PC-9 (cell line): Measurements from ENCODE around the gene PRRC2B. TPM values are rescaled to one million over a fixed set of nuclear protein-coding genes. Genes with fewer than 3 reads are reported as not detected.

Source experiments
- BruUV-seq: library from RNA; stranded (reverse); fragments of 400-500 nt; replicated peaks from 2 replicates; lab custom pipeline; 2021; lab: Mats Ljungman, UMichigan
- CTCF ChIA-PET: fragments of 300-600 bp; sonication (Branson Sonifier 250); formaldehyde crosslinking; loops from one replicate; lab custom pipeline; 2022; ENCODE audit warnings: antibody characterized with exemption; lab: Charles Lee
- POLR2A ChIA-PET: fragments of 300-600 bp; sonication (Branson Sonifier 250); formaldehyde crosslinking; loops from one replicate; lab custom pipeline; 2022; ENCODE audit warnings: antibody characterized with exemption; ENCODE audit not compliant: unreplicated experiment; lab: Charles Lee
- DNase-seq, 2 experiments: peaks; one replicate each; pipeline versions ENCODE4 v3.0.0 to v3.0.0-alpha.2; 2015 to 2022; ENCODE audit warnings: mixed read lengths in 1 of 2
- H2AFZ ChIP-seq: fragments of 200-600 bp; sonication (generic); 2 replicates; pipeline ENCODE4 v1.8.1; 2017; ENCODE audit warnings: antibody characterized with exemption
- H3F3A ChIP-seq: fragments of 200-600 bp; sonication (generic); 2 replicates; pipeline ENCODE4 v1.8.1; 2017; ENCODE audit warnings: antibody characterized with exemption, mild to moderate bottlenecking, low read depth; ENCODE audit not compliant: insufficient read depth
- H3K27ac ChIP-seq: fragments of 200-600 bp; sonication (generic); 2 replicates; pipeline ENCODE4 v1.6.1; 2016; ENCODE audit warnings: mixed run types
- H3K27me3 ChIP-seq: fragments of 200-600 bp; sonication (generic); 2 replicates; pipeline ENCODE4 v1.6.1; 2016; ENCODE audit warnings: low read depth, mixed run types; ENCODE audit not compliant: insufficient read depth
- H3K36me3 ChIP-seq: fragments of 200-600 bp; sonication (generic); 2 replicates; pipeline ENCODE4 v1.6.1; 2016; ENCODE audit warnings: low read depth, mixed run types
- H3K4me1 ChIP-seq: fragments of 200-600 bp; sonication (generic); replicated peaks from 2 replicates; pipeline ENCODE4 v1.6.1; 2016; ENCODE audit warnings: mixed run types; ENCODE audit not compliant: insufficient read depth
- H3K4me2 ChIP-seq: fragments of 200-600 bp; sonication (generic); 2 replicates; pipeline ENCODE4 v1.6.1; 2017; ENCODE audit warnings: mixed run types
- H3K4me3 ChIP-seq: fragments of 200-600 bp; sonication (generic); 2 replicates; pipeline ENCODE4 v1.6.1; 2016; ENCODE audit warnings: mixed run types
- H3K79me2 ChIP-seq: fragments of 200-600 bp; sonication (generic); 2 replicates; pipeline ENCODE4 v1.6.1; 2017; ENCODE audit warnings: low read depth, mixed run types
- H3K9me2 ChIP-seq: fragments of 200-600 bp; sonication (generic); 2 replicates; pipeline ENCODE4 v1.8.1; 2017; ENCODE audit warnings: mild to moderate bottlenecking; ENCODE audit not compliant: insufficient read depth
- H3K9me3 ChIP-seq: fragments of 200-600 bp; sonication (generic); 2 replicates; pipeline ENCODE4 v1.8.1; 2016; ENCODE audit warnings: low read depth; ENCODE audit not compliant: insufficient read depth
- H4K20me1 ChIP-seq: fragments of 200-600 bp; sonication (generic); 2 replicates; pipeline ENCODE4 v1.8.1; 2017; ENCODE audit not compliant: insufficient read depth
- EZH2 ChIP-seq: fragments of 200-600 bp; sonication (generic); IDR thresholded peaks from 2 replicates; pipeline ENCODE4 v1.8.0; 2017; ENCODE audit warnings: antibody characterized with exemption, low read depth
- intact Hi-C: fragments of 100-400 bp; cut with micrococcal nuclease; formaldehyde crosslinking; loops from one replicate; pipeline ENCODE4 v1.10.0; 2022; ENCODE audit not compliant: unreplicated experiment
- total RNA-seq: library from RNA; stranded (reverse); gene quantifications from 2 replicates; pipeline ENCODE4 v1.2.3, GENCODE V29; 2021
- TF ChIP-seq, protein P1 (sequence below): fragments of 200-600 bp; sonication (generic); conservative IDR thresholded peaks from 2 replicates; pipeline ENCODE4 v1.6.1; 2017; ENCODE audit warnings: mixed run types, antibody characterized with exemption, mild to moderate bottlenecking, moderate library complexity

The PRRC2B gene
- total RNA-seq, 1 experiment from 2014 or later = 361 TPM

- Histone ChIP-seq H3F3A (peaks cover 37% of the 10 kb centered on the region; the same call in 1 of the 2 replicates), H3K4me3 (no peak overlapping the region), H3K9me2 (no peaks in the 10 kb centered on the region), H3K27ac (no peak overlapping the region), H3K9me3 (no peaks in the 10 kb centered on the region), H3K4me1 (no peaks in the 10 kb centered on the region), H3K36me3 (peaks cover 48% of the 10 kb centered on the region), H3K27me3 (no peaks in the 10 kb centered on the region), H3K4me2 (no peak overlapping the region), H4K20me1 (peaks cover 72% of the 10 kb centered on the region), H3K79me2 (peaks cover 15% of the 10 kb centered on the region), H2AFZ (no peak overlapping the region)
- ChIA-PET POLR2A (no interaction called here), CTCF (interaction anchor here (0.6 kb wide), 1 partner anchor 12 kb away, joined by 4 read pairs; no protein-coding TSS in a partner anchor)
- intact Hi-C loops = no loop called here
- BruUV-seq = no TSS peak
- no peak for DNase-seq
- TF ChIP-seq EZH2 = no peak
- TF ChIP-seq, protein P1, sequence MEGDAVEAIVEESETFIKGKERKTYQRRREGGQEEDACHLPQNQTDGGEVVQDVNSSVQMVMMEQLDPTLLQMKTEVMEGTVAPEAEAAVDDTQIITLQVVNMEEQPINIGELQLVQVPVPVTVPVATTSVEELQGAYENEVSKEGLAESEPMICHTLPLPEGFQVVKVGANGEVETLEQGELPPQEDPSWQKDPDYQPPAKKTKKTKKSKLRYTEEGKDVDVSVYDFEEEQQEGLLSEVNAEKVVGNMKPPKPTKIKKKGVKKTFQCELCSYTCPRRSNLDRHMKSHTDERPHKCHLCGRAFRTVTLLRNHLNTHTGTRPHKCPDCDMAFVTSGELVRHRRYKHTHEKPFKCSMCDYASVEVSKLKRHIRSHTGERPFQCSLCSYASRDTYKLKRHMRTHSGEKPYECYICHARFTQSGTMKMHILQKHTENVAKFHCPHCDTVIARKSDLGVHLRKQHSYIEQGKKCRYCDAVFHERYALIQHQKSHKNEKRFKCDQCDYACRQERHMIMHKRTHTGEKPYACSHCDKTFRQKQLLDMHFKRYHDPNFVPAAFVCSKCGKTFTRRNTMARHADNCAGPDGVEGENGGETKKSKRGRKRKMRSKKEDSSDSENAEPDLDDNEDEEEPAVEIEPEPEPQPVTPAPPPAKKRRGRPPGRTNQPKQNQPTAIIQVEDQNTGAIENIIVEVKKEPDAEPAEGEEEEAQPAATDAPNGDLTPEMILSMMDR = no peak
Measured at GRCh38 chr9:131468031-131468430, 74.1 kb downstream of the PRRC2B start.

- CTCF ChIA-PET = no interaction called here
- BruUV-seq = no TSS peak
- Histone ChIP-seq H3K79me2 (peaks cover 10% of the 10 kb centered on the region), H4K20me1 (peaks cover 61% of the 10 kb centered on the region), H3K4me2 (no peak overlapping the region), H3K27ac (no peak overlapping the region), H3K4me1 (no peaks in the 10 kb centered on the region), H3F3A (peaks cover 41% of the 10 kb centered on the region; the same call in 1 of the 2 replicates), H3K9me3 (no peaks in the 10 kb centered on the region), H2AFZ (no peak overlapping the region), H3K4me3 (no peak overlapping the region), H3K27me3 (no peaks in the 10 kb centered on the region), H3K36me3 (peaks cover 42% of the 10 kb centered on the region), H3K9me2 (no peaks in the 10 kb centered on the region)
- TF ChIP-seq EZH2 = no peak
- TF ChIP-seq, protein P1 = no peak
- intact Hi-C loops = no loop called here
- no peak for DNase-seq
- POLR2A ChIA-PET = no interaction called here
Measured at GRCh38 chr9:131469356-131469755, 75.5 kb downstream of the PRRC2B start.

DNA sequence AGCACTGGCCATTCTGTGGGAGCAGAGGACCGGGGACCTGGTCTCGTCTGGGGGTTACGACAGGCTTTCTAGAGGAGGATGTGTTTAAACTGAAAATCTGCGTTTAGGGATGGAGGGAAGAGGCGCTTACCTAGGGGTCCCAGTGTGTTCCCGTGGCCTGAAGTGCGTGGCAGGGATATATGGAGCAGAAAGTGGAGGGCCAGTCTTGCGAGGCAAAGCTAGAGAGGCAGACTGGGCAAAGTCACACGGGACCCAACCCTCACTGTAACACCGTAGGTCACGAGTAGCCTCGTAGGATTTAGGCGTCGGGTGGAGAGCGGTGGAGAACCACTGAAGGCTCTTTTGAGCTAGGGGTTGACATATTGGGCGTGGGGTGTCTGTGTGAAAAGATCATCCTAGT lies 76.1 kb downstream of the PRRC2B start:
- Histone ChIP-seq H3K4me3 (no peak overlapping the region), H3K27ac (no peak overlapping the region), H3F3A (peaks cover 36% of the 10 kb centered on the region; the same call in 1 of the 2 replicates), H3K4me1 (no peaks in the 10 kb centered on the region), H3K9me3 (no peaks in the 10 kb centered on the region), H3K27me3 (no peaks in the 10 kb centered on the region), H4K20me1 (peaks cover 58% of the 10 kb centered on the region), H3K79me2 (peaks cover 10% of the 10 kb centered on the region), H3K9me2 (no peaks in the 10 kb centered on the region), H2AFZ (no peak overlapping the region), H3K4me2 (no peak overlapping the region), H3K36me3 (peaks cover 36% of the 10 kb centered on the region)
- no peak for DNase-seq
- intact Hi-C loops = no loop called here
- CTCF ChIA-PET = no interaction called here
- TF ChIP-seq EZH2 = no peak
- TF ChIP-seq, protein P1 = no peak
- POLR2A ChIA-PET = interaction anchor here (0.6 kb wide), 1 partner anchor 93 kb away, joined by 6 read pairs; no protein-coding TSS in a partner anchor
- no TSS peak for BruUV-seq
